HG03457 (cell line): ENCODE measurements around the gene NCOA5.
"Not testable (repeated sequence)": the region's sequence is repeated elsewhere in the genome, so short reads cannot be mapped to it uniquely, and the experiment has no call there.

Source experiments
- ATAC-seq: cut with Tn5 transposase; IDR thresholded peaks from one replicate; pipeline ENCODE4 v1.9.1; 2021; ENCODE audit warnings: moderate number of reproducible peaks; ENCODE audit not compliant: unreplicated experiment

The NCOA5 gene

GRCh38 chr20:46121184-46121930 is 31.6 kb upstream of the NCOA5 start:
- ATAC-seq = no peak

DNA sequence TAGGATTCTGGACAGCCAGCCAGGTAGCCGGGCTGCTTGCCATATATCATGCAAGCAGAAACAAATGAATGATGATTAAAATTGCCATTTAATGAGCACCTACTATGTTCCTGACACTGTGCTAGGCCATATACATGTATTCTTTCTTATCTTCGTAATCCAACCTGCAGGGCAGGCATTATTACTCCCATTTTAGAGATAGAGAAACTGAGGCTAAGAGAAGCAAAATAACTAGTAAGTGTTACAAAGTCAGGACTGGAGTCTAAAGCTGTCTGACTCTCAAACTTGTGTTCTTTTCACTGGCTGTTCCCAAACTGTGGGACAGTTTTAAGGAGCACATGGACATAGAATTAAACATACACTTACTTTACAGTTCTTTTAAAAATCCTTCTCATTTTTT is 30.4 kb upstream of the NCOA5 start:
- ATAC-seq = no peak

GRCh38 chr20:46119547-46119946 is 29.8 kb upstream of the NCOA5 start:
- no peak for ATAC-seq

GRCh38 chr20:46119028-46119546 is 29.3 kb upstream of the NCOA5 start:
- ATAC-seq = no peak

DNA sequence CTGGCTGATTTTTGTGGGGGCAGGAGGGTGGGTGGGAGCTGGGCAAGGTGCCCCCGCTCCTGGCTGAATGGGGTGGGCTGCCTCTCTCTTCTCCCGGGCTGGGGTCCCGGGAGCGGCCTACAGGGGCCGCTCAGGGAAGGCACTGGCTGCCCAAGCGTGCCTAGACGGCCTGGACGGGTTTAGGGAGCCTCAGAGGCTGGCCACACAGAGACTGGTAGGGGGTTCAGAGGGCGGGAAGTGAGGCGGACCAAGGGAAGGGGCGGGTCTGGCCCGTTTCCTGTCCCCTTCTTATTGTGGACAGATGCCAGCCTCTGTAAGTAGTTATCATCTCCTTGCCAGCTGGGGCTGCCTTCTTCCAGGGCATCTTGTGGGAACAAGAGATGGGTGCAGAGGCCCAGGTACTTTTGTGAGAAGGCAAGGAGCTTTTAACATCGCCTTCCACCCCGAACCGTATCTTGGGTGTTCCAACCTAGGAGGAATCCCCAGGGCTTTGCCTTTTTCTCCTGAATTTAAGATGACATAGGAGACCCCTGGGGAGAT is 28.8 kb upstream of the NCOA5 start:
- no peak for ATAC-seq

DNA sequence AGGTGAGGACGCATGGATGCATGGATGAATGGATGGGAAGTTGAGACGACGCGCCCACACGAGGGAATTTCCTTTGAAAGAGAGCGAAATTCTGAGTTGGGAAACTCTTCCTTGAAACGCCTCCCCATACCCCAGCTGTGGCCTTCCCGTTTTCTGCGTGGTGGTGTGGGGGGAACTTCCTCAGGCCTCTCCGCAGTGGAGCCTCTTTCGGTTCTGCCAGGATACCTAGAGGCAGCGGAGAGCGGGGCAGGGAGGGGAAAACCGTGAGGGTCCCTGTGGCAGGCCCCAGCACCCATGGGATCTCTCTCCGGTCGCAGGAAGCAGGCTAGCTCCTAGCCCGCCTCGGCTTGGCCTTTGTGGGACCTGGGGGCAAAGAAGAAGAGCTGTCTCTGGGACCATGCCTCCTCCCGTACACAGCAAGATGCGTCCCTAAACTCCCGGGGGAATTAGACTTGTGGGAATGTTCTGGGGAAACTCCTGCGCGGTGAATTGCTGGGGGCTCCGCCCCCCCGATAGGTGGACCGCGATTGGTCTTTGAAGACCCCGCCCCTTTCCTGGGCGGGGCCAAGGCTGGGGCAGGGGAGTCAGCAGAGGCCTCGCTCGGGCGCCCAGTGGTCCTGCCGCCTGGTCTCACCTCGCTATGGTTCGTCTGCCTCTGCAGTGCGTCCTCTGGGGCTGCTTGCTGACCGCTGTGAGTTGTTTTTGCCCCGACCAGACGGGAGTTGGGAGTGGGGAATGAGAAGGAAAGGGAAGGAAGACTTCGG is 28.1 kb upstream of the NCOA5 start, which contains the start of gene CD40:
CD40 (plus strand) TSS at position 611 of the 764 bp plus-strand sequence; CDS start at position 641, 30 bp downstream.
- ATAC-seq = peak; percentile 54

DNA sequence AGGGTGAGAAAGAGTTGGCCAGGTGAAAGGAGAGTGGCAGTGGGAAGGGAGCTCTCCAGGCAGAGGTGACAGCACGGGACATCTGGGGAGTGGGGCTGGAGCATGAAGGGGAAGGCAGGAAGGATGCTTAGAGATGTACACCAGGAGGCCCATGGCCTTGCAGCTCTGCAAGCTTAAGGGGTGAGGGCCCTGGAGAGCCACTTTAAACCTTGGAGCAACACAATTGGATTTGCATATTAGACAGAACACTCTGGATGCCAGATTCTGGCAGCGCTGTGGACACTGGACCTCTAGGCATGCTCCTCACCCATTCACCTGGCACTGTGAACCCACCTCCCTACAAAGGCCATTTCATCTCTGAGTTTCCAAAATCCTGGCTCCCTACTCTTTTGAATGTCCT is 24.7 kb upstream of the NCOA5 start:
- no peak for ATAC-seq

DNA sequence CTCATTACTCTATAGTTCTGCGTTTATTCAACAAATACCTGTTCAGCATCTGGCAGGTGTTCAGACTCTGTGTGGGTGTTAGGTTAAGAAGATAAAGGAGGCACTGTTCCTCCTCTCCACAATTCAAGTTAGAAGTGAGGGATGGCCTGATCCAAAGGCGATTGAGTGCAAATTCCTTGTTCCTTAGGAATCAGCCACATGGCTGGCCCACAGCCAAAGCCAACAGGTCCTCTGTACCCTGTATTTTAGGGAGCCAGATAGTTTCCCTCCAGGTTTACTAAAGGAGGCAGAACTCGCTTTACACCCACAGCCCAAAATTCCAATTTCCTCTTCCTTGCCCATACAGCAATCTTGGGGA is 23.3 kb upstream of the NCOA5 start:
- ATAC-seq = no peak

GRCh38 chr20:46112430-46113112 is 22.8 kb upstream of the NCOA5 start:
- ATAC-seq = no peak

GRCh38 chr20:46111836-46112212 is 22.1 kb upstream of the NCOA5 start:
- no peak for ATAC-seq

GRCh38 chr20:46111028-46111835 is 21.5 kb upstream of the NCOA5 start:
- peak; percentile 39 for ATAC-seq

DNA sequence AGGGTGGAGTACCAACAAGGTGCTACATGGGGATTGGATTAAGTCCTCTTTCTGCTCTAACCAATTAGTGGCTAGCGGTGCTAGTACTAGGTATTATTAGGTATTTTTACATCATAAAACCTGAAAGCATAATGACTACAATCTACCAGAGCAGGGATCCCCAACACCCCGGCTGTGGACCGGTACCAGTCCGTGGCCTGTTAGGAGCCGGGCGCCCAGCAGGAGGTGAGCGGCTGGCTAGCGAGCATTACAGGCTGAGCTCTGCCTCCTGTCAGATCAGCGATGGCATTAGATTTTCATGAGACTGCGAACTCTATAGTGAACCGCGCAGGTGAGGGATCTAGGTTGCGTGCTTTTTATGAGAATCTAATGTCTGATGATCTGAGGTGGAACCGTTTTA is 19.2 kb upstream of the NCOA5 start:
- no peak for ATAC-seq

DNA sequence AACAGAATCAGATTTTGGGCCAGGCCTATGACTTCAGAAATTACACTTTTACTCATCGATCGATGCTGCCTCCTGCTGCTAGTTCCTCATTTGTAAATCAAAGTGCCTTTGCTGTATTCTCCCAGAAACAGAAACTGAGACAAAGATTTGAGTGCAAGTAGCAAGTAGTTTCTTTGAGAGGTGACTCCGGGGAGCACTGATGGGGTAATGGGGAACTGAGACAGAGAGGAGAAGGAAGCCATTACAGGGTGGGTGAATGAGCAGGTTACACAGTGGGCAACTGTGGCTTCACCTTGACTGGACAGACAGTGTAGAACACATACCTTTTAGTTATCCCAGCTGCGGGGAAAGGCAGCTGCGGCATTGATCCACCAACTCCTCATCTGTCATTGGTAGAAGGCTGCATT is 18.7 kb upstream of the NCOA5 start:
- ATAC-seq = peak; percentile 58

GRCh38 chr20:46107061-46107460 is 17.3 kb upstream of the NCOA5 start:
- ATAC-seq = no peak

GRCh38 chr20:46104262-46104661 is 14.5 kb upstream of the NCOA5 start:
- no peak for ATAC-seq

DNA sequence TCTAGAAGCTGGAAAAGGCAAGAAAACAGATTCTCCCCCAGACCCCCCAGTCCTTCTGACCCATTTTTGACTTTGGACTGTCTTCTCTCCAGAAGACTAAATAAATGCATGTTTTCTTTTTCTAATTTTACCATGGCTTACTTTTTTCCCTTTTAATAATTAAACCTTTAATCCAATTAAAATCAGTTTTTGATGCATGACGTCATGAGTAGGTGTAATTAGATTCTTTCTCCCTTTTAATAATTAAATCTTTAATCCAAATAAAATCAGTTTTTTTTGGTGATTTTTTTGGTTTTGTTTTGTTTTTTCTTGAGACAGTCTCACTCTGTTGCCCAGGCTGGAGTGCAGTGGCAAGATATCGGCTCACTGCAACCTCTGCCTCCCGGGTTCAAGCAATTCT is 13.2 kb upstream of the NCOA5 start:
- ATAC-seq = no peak

DNA sequence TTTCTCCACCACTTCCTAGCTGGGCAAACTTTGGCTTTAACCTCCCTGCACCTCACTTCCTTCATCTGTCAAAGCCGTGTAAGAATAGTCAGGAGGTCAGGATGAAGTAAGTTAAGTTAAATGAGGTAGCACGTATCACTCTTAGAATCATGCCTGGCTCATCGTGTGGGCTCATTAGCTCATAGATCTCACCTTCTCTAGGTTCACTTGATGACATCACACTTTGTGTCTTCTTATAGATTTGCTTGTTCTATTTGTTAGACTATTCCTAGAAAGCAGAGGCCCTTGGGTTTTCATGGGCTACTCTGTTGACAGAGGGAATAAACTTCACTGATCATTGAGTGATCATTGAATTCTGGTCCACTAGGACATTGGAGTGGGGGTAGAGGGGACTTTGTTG is 12.2 kb upstream of the NCOA5 start:
- no peak for ATAC-seq

DNA sequence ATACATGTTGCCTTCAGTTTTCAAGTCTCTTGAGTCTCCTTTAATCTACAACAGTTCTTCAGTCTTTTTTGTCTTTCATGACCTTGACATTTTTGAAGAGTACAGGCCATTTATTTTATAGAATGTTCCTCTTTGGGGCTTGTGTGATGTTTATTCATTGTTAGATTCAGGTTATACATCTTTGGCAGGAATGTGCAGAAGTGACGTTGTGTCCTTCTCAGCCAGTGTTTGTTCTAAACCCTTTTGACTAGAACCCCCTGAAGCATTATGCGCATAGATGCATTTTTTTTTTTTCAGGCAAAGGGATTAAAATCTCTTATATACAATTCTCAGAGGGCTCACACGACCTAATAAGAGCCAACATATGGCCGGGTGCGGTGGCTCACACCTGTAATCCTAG is 11.2 kb upstream of the NCOA5 start:
- no peak for ATAC-seq

DNA sequence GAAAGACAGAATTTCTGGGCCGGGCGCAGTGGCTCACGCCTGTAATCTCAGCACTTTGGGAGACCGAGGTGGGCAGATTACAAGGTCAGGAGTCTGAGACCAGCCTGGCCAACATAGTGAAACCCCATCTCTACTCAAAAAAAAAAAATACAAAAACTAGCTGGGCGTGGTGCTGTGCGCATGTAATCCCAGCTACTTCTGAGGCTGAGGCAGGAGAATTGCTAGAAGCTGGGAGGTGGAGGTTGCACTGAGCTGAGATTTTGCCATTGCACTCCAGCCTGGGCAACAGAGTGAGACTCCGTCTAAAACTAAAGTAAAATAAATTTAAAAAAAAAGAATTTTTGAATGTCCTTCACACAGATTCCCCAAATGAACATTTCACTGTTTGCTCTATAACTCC is 10.7 kb upstream of the NCOA5 start:
- not testable (repeated sequence) for ATAC-seq

DNA sequence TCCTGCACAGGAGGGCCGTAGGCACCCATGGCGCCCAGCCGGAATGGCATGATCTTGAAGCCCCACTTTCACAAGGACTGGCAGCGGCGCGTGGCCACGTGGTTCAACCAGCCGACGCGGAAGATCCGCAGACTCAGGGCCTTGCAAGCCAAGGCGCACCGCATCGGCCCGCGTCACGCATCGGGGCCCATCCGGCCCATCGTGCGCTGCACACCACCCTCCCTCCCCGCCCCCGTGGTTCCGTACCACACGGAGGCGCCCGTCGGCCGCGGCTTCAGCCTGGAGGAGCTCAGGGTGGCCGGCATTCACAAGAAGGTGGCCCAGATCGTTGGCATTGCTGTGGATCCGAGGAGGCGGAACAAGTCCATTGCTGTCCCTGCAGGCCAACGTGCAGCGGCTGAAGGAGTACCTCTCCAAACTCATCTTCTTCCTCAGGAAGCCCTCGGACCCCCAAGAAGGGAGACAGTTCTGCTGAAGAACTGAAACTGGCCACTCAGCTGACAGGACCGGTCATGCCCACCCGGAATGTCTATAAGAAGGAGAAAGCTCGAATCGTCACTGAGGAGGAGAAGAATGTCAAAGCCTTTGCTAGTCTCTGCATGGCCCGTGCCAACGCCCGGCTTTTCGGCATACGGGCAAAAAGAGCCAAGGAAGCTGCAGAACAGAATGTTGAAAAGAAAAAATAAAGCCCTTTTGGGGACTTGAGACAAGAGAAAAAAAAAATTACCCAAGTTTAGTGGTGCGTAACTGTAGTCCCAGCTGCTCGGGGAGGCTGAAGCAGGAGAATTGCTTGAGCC is 9.9 kb upstream of the NCOA5 start:
- ATAC-seq = no peak
